NAMALWA (cell line): ENCODE results near the gene KIF1C.
"Not testable (repeated sequence)": the region's sequence is repeated elsewhere in the genome, so short reads cannot be mapped to it uniquely, and the experiment has no call there.

Source experiments
- DNase-seq: peaks from one replicate; pipeline ENCODE4 v3.0.0-alpha.2; 2015; ENCODE audit warnings: low spot score

Gene KIF1C

GRCh38 chr17:5045496-5045895, 47.7 kb downstream of the KIF1C start:
- DNase-seq: no peak

GRCh38 chr17:5047446-5047845, 49.7 kb downstream of the KIF1C start:
- DNase-seq: no peak

- peak; percentile 16 for DNase-seq
Observed at GRCh38 chr17:5049314-5049841, 51.6 kb downstream of the KIF1C start.

- no peak for DNase-seq
Observed at GRCh38 chr17:5050278-5050677, 52.5 kb downstream of the KIF1C start.

- DNase-seq: no peak
Observed at GRCh38 chr17:5055543-5055942, 57.8 kb downstream of the KIF1C start.

GRCh38 chr17:5065227-5065744, 67.5 kb downstream of the KIF1C start:
- DNase-seq: no peak

GRCh38 chr17:5068236-5068635, 70.5 kb downstream of the KIF1C start:
- DNase-seq: no peak

GRCh38 chr17:5069724-5070123, 72.0 kb downstream of the KIF1C start:
- DNase-seq: no peak

GRCh38 chr17:5075472-5075871, 77.7 kb downstream of the KIF1C start:
- DNase-seq: not testable (repeated sequence)

- not testable (repeated sequence) for DNase-seq
Observed at GRCh38 chr17:5077275-5077674, 79.5 kb downstream of the KIF1C start.

GRCh38 chr17:5077781-5078105, 80.0 kb downstream of the KIF1C start:
- no peak for DNase-seq
